GF-D8 (cell line): ENCODE data around the gene NR2F1-AS1.
A peak's percentile ranks its signal among the peaks of the same experiment; 100 is the strongest.

Experiments used
- DNase-seq: peaks from one replicate; lab custom pipeline; 2025; lab: John Stamatoyannopoulos, UW

NR2F1-AS1 gene

GRCh38 chr5:93589152-93589828, 8.3 kb upstream of the NR2F1-AS1 start:
- DNase-seq = no peak

- DNase-seq = no peak
Observed at GRCh38 chr5:93588352-93589151, 7.5 kb upstream of the NR2F1-AS1 start.

GRCh38 chr5:93587597-93588351, 6.8 kb upstream of the NR2F1-AS1 start:
- DNase-seq = no peak

- no peak for DNase-seq
Observed at GRCh38 chr5:93586736-93587596, 5.9 kb upstream of the NR2F1-AS1 start.

GRCh38 chr5:93585767-93586385, 4.9 kb upstream of the NR2F1-AS1 start:
- no peak for DNase-seq

- no peak for DNase-seq
Observed at GRCh38 chr5:93585041-93585766, 4.2 kb upstream of the NR2F1-AS1 start.

GRCh38 chr5:93584596-93585040, 3.6 kb upstream of the NR2F1-AS1 start:
- no peak for DNase-seq

- no peak for DNase-seq
Observed at GRCh38 chr5:93583768-93584595, 3.0 kb upstream of the NR2F1-AS1 start.

- DNase-seq = no peak
Observed at GRCh38 chr5:93583439-93583767, 2.4 kb upstream of the NR2F1-AS1 start.

- no peak for DNase-seq
Observed at GRCh38 chr5:93582677-93583438, 1.8 kb upstream of the NR2F1-AS1 start, which contains the start of gene NR2F1. TSS of gene NR2F1 (plus strand) at chr5:93583222. CDS start at chr5:93585024, 1,802 bp downstream.

- DNase-seq = no peak
Observed at GRCh38 chr5:93582167-93582462, 1.1 kb upstream of the NR2F1-AS1 start.

- no peak for DNase-seq
Observed at GRCh38 chr5:93580063-93580926, 724 bp downstream of the NR2F1-AS1 start.

GRCh38 chr5:93579692-93580062, 1.3 kb downstream of the NR2F1-AS1 start:
- no peak for DNase-seq

- DNase-seq = peak; percentile 9
Observed at GRCh38 chr5:93578813-93579691, 2.0 kb downstream of the NR2F1-AS1 start.

- no peak for DNase-seq
Observed at GRCh38 chr5:93577854-93578812, 2.9 kb downstream of the NR2F1-AS1 start.
